Cardiac fibroblast (primary cell): ENCODE results near the gene SLC39A6.
"Not testable (repeated sequence)": the region's sequence is repeated elsewhere in the genome, so short reads cannot be mapped to it uniquely, and the experiment has no call there.

ENCODE experiments used
- DNase-seq, 2 donors: peaks; one replicate each; pipeline versions ENCODE4 v3.0.0 to v3.0.0-alpha.2; 2010; ENCODE audit warnings: low read depth in 2 of 2
- H3K4me3 ChIP-seq, 2 donors: replicated peaks in 1 of 2; 1 replicate in 1 of 2; 2 replicates in 1 of 2; pipeline ENCODE4 v1.5.1; 2011; ENCODE audit warnings: low read depth in 2 of 2, low read length in 2 of 2, mild to moderate bottlenecking in 2 of 2, moderate library complexity in 1 of 2
- CTCF ChIP-seq: IDR thresholded peaks from one replicate; pipeline ENCODE4 v1.5.1; 2011; ENCODE audit warnings: low read depth, mild to moderate bottlenecking, low read length, inconsistent platforms

SLC39A6 gene

GRCh38 chr18:36129300-36130038, at the start of gene SLC39A6, which contains the start of gene ELP2:
SLC39A6 (minus strand) TSS chr18:36129340; CDS start chr18:36127007, 2,333 bp downstream.
ELP2 (plus strand) TSS chr18:36129899; CDS start chr18:36129934, 35 bp downstream.
- H3K4me3 ChIP-seq: peak within 1 kb of the TSS; percentile 98 to 100
- peak; percentile 94 to 97 for DNase-seq
- TF ChIP-seq CTCF: no peak

GRCh38 chr18:36177913-36178312, 48.8 kb upstream of the SLC39A6 start:
- H3K4me3 ChIP-seq: no peak overlapping the region
- no peak for DNase-seq
- TF ChIP-seq CTCF: no peak

- H3K4me3 ChIP-seq: no peak overlapping the region
- TF ChIP-seq CTCF: no peak
- peak; percentile 74 to 75 for DNase-seq
Measured at GRCh38 chr18:36176711-36177110, 47.6 kb upstream of the SLC39A6 start.

GRCh38 chr18:36176177-36176584, 47.0 kb upstream of the SLC39A6 start:
- TF ChIP-seq CTCF: no peak
- H3K4me3 ChIP-seq: no peak overlapping the region
- no peak for DNase-seq

GRCh38 chr18:36175481-36175880, 46.3 kb upstream of the SLC39A6 start:
- no peak for TF ChIP-seq CTCF
- H3K4me3 ChIP-seq: no peak overlapping the region
- DNase-seq: no peak

- TF ChIP-seq CTCF: no peak
- no peak overlapping the region for H3K4me3 ChIP-seq
- DNase-seq: no peak
Measured at GRCh38 chr18:36169938-36170337, 40.8 kb upstream of the SLC39A6 start.

GRCh38 chr18:36168296-36168695, 39.2 kb upstream of the SLC39A6 start:
- DNase-seq, H3K4me3 ChIP-seq: not testable (repeated sequence)
